ENCODE data around the gene ELMO1.

ELMO1 gene

GRCh38 chr7:36970551-36971514, 477.8 kb downstream of the ELMO1 start:
- H3K4me1 ChIP-seq (ENCODE audit: control extremely low read depth in 1 of 4, control insufficient read depth in 4 of 4, insufficient read depth in 4 of 4, low read length in 3 of 4), result peaks cover 16 to 26% (median 23%) of the 10 kb centered on the region in 4 experiments

GRCh38 chr7:36969376-36969775, 479.3 kb downstream of the ELMO1 start:
- H3K27me3 ChIP-seq (replicated peaks in 2 of 5; ENCODE audit: control insufficient read depth in 4 of 5, insufficient read depth in 5 of 5, low read length in 4 of 5), result no peaks in the 10 kb centered on the region
- DNase-seq, result peak; percentile 61 to 95 (median 90)
- H3K9me3 ChIP-seq (ENCODE audit: control extremely low read depth in 1 of 5, control insufficient read depth in 4 of 5, insufficient read depth in 2 of 5, low read depth in 1 of 5, low read length in 4 of 5), result peaks cover 0 to 6% (median 0%) of the 10 kb centered on the region in 5 experiments
- CTCF ChIA-PET, result interaction anchor here (0.7 kb wide), 1 partner anchor 10 kb away, joined by 3 read pairs; no protein-coding TSS in a partner anchor
- H3K4me3 ChIP-seq (ENCODE audit: control insufficient read depth in 1 of 7, extremely low read depth in 1 of 7, insufficient read depth in 4 of 7, low read depth in 2 of 7, low read length in 6 of 7), result peak overlapping the region in 1 of 7 experiments; percentile 8
- H3K4me1 ChIP-seq (ENCODE audit: control extremely low read depth in 1 of 4, control insufficient read depth in 4 of 4, insufficient read depth in 4 of 4, low read length in 3 of 4), result peaks cover 16 to 31% (median 28%) of the 10 kb centered on the region in 4 experiments
- H3K36me3 ChIP-seq (ENCODE audit: control insufficient read depth in 4 of 4, insufficient read depth in 4 of 4, low read length in 3 of 4), result peaks cover 10 to 15% (median 13%) of the 10 kb centered on the region in 4 experiments
- no peak overlapping the region for H3K27ac ChIP-seq (ENCODE audit: insufficient read depth in 1 of 2, low read depth in 1 of 2, low read length in 2 of 2, poor library complexity in 1 of 2, severe bottlenecking in 2 of 2)
- POLR2A ChIA-PET, result interaction anchor here (0.5 kb wide), 1 partner anchor 356 kb away, joined by 3 read pairs; no protein-coding TSS in a partner anchor

More at GRCh38 chr7:36970551-36971514, 477.8 kb downstream of the ELMO1 start:
- WGBS (ENCODE audit: insufficient coverage), result 83% methylated on average over 3 of the region's 5 CpGs
- Histone ChIP-seq H3K27me3 (replicated peaks in 2 of 5; ENCODE audit: control insufficient read depth in 4 of 5, insufficient read depth in 5 of 5, low read length in 4 of 5) (no peaks in the 10 kb centered on the region), H3K27ac (ENCODE audit: insufficient read depth in 1 of 2, low read depth in 1 of 2, low read length in 2 of 2, poor library complexity in 1 of 2, severe bottlenecking in 2 of 2) (peak overlapping the region in 1 of 2 experiments; percentile 37), H3K9me3 (ENCODE audit: control extremely low read depth in 1 of 5, control insufficient read depth in 4 of 5, insufficient read depth in 2 of 5, low read depth in 1 of 5, low read length in 4 of 5) (peaks cover 0 to 6% (median 0%) of the 10 kb centered on the region in 5 experiments), H3K4me3 (ENCODE audit: control insufficient read depth in 1 of 7, extremely low read depth in 1 of 7, insufficient read depth in 4 of 7, low read depth in 2 of 7, low read length in 6 of 7) (no peak overlapping the region), H3K36me3 (ENCODE audit: control insufficient read depth in 4 of 4, insufficient read depth in 4 of 4, low read length in 3 of 4) (peaks cover 8 to 23% (median 14%) of the 10 kb centered on the region in 4 experiments)
- DNase-seq, result peak in 1 of 3 donors; percentile 28
- POLR2A ChIA-PET, result interaction anchor here (0.7 kb wide), 1 partner anchor 11 kb away, joined by 3 read pairs; no protein-coding TSS in a partner anchor
- CTCF ChIA-PET, result interaction anchor here (1.0 to 2.7 kb wide), 6 partner anchors 10 to 211 kb away, joined by 3 to 8 read pairs (median 4); no protein-coding TSS in a partner anchor

- ChIA-PET CTCF (interaction anchor here (1.6 to 1.7 kb wide), 3 partner anchors 10 to 19 kb away, joined by 3 to 4 read pairs (median 4); no protein-coding TSS in a partner anchor), POLR2A (interaction anchor here (0.6 kb wide), 1 partner anchor 30 kb away, joined by 3 read pairs; no protein-coding TSS in a partner anchor)
- peaks cover 0 to 6% (median 0%) of the 10 kb centered on the region in 5 experiments for H3K9me3 ChIP-seq (ENCODE audit: control extremely low read depth in 1 of 5, control insufficient read depth in 4 of 5, insufficient read depth in 2 of 5, low read depth in 1 of 5, low read length in 4 of 5)
- H3K36me3 ChIP-seq (ENCODE audit: control insufficient read depth in 4 of 4, insufficient read depth in 4 of 4, low read length in 3 of 4), result peaks cover 5 to 13% (median 7%) of the 10 kb centered on the region in 4 experiments
- H3K27ac ChIP-seq (ENCODE audit: insufficient read depth in 1 of 2, low read depth in 1 of 2, low read length in 2 of 2, poor library complexity in 1 of 2, severe bottlenecking in 2 of 2), result no peak overlapping the region
- H3K27me3 ChIP-seq (replicated peaks in 2 of 5; ENCODE audit: control insufficient read depth in 4 of 5, insufficient read depth in 5 of 5, low read length in 4 of 5), result no peaks in the 10 kb centered on the region
- H3K4me3 ChIP-seq (ENCODE audit: control insufficient read depth in 1 of 7, extremely low read depth in 1 of 7, insufficient read depth in 4 of 7, low read depth in 2 of 7, low read length in 6 of 7), result no peak overlapping the region
- 100% methylated on average over 4 of the region's 4 CpGs for WGBS (ENCODE audit: insufficient coverage)
- DNase-seq, result no peak
- peaks cover 16 to 31% (median 27%) of the 10 kb centered on the region in 4 experiments for H3K4me1 ChIP-seq (ENCODE audit: control extremely low read depth in 1 of 4, control insufficient read depth in 4 of 4, insufficient read depth in 4 of 4, low read length in 3 of 4)
These were observed 481.3 kb downstream of the ELMO1 start for GRCh38 chr7:36967387-36967786.

GRCh38 chr7:36966636-36967035, 482.0 kb downstream of the ELMO1 start:
- POLR2A ChIA-PET, result no interaction called here
- CTCF ChIA-PET, result interaction anchor here (1.6 to 1.7 kb wide), 2 partner anchors 9 to 19 kb away, joined by 4 read pairs; no protein-coding TSS in a partner anchor
- 65% methylated on average over 3 of the region's 3 CpGs for WGBS (ENCODE audit: insufficient coverage)

GRCh38 chr7:36966039-36966438, 482.6 kb downstream of the ELMO1 start:
- POLR2A ChIA-PET, result no interaction called here
- Histone ChIP-seq H3K36me3 (ENCODE audit: control insufficient read depth in 4 of 4, insufficient read depth in 4 of 4, low read length in 3 of 4) (peaks cover 4 to 16% (median 9%) of the 10 kb centered on the region in 4 experiments), H3K4me1 (ENCODE audit: control extremely low read depth in 1 of 4, control insufficient read depth in 4 of 4, insufficient read depth in 4 of 4, low read length in 3 of 4) (peaks cover 15 to 28% (median 20%) of the 10 kb centered on the region in 4 experiments), H3K27me3 (replicated peaks in 2 of 5; ENCODE audit: control insufficient read depth in 4 of 5, insufficient read depth in 5 of 5, low read length in 4 of 5) (no peaks in the 10 kb centered on the region), H3K9me3 (ENCODE audit: control extremely low read depth in 1 of 5, control insufficient read depth in 4 of 5, insufficient read depth in 2 of 5, low read depth in 1 of 5, low read length in 4 of 5) (peaks cover 0 to 6% (median 0%) of the 10 kb centered on the region in 5 experiments), H3K27ac (ENCODE audit: insufficient read depth in 1 of 2, low read depth in 1 of 2, low read length in 2 of 2, poor library complexity in 1 of 2, severe bottlenecking in 2 of 2) (no peak overlapping the region), H3K4me3 (ENCODE audit: control insufficient read depth in 1 of 7, extremely low read depth in 1 of 7, insufficient read depth in 4 of 7, low read depth in 2 of 7, low read length in 6 of 7) (no peak overlapping the region)
- CTCF ChIA-PET, result no interaction called here
- no peak for DNase-seq
- 100% methylated on average over 1 of the region's 3 CpGs for WGBS (ENCODE audit: insufficient coverage)

More at GRCh38 chr7:36966636-36967035, 482.0 kb downstream of the ELMO1 start:
- Histone ChIP-seq H3K4me1 (ENCODE audit: control extremely low read depth in 1 of 4, control insufficient read depth in 4 of 4, insufficient read depth in 4 of 4, low read length in 3 of 4) (peaks cover 16 to 29% (median 24%) of the 10 kb centered on the region in 4 experiments), H3K4me3 (ENCODE audit: control insufficient read depth in 1 of 7, extremely low read depth in 1 of 7, insufficient read depth in 4 of 7, low read depth in 2 of 7, low read length in 6 of 7) (no peak overlapping the region), H3K36me3 (ENCODE audit: control insufficient read depth in 4 of 4, insufficient read depth in 4 of 4, low read length in 3 of 4) (peaks cover 6 to 15% (median 9%) of the 10 kb centered on the region in 4 experiments), H3K27ac (ENCODE audit: insufficient read depth in 1 of 2, low read depth in 1 of 2, low read length in 2 of 2, poor library complexity in 1 of 2, severe bottlenecking in 2 of 2) (no peak overlapping the region), H3K27me3 (replicated peaks in 2 of 5; ENCODE audit: control insufficient read depth in 4 of 5, insufficient read depth in 5 of 5, low read length in 4 of 5) (no peaks in the 10 kb centered on the region), H3K9me3 (ENCODE audit: control extremely low read depth in 1 of 5, control insufficient read depth in 4 of 5, insufficient read depth in 2 of 5, low read depth in 1 of 5, low read length in 4 of 5) (peaks cover 0 to 6% (median 0%) of the 10 kb centered on the region in 5 experiments)
- DNase-seq, result peak in 1 of 3 donors; percentile 24

- Histone ChIP-seq H3K4me3 (ENCODE audit: control insufficient read depth in 1 of 7, extremely low read depth in 1 of 7, insufficient read depth in 4 of 7, low read depth in 2 of 7, low read length in 6 of 7) (no peak overlapping the region), H3K4me1 (ENCODE audit: control extremely low read depth in 1 of 4, control insufficient read depth in 4 of 4, insufficient read depth in 4 of 4, low read length in 3 of 4) (peaks cover 10 to 25% (median 16%) of the 10 kb centered on the region in 4 experiments), H3K36me3 (ENCODE audit: control insufficient read depth in 4 of 4, insufficient read depth in 4 of 4, low read length in 3 of 4) (peaks cover 2 to 18% (median 8%) of the 10 kb centered on the region in 4 experiments), H3K9me3 (ENCODE audit: control extremely low read depth in 1 of 5, control insufficient read depth in 4 of 5, insufficient read depth in 2 of 5, low read depth in 1 of 5, low read length in 4 of 5) (peaks cover 0 to 6% (median 0%) of the 10 kb centered on the region in 5 experiments), H3K27ac (ENCODE audit: insufficient read depth in 1 of 2, low read depth in 1 of 2, low read length in 2 of 2, poor library complexity in 1 of 2, severe bottlenecking in 2 of 2) (no peak overlapping the region), H3K27me3 (replicated peaks in 2 of 5; ENCODE audit: control insufficient read depth in 4 of 5, insufficient read depth in 5 of 5, low read length in 4 of 5) (no peaks in the 10 kb centered on the region)
- CTCF ChIA-PET, result no interaction called here
- no CpG with 5 or more reads among the region's 1 CpG for WGBS (ENCODE audit: insufficient coverage)
- POLR2A ChIA-PET, result no interaction called here
- no peak for DNase-seq
These were observed 483.0 kb downstream of the ELMO1 start for GRCh38 chr7:36965625-36966024.
